ENCODE measurements around the gene MOB3A.

- TF ChIP-seq BACH2 (CRISPR knock-in tag; IDR thresholded peaks at IDR 0.05; ENCODE audit: borderline replicate concordance), result no peak
- TF ChIP-seq RARB (CRISPR knock-in tag; IDR thresholded peaks at IDR 0.05), result no peak
- TF ChIP-seq ZNF565 (CRISPR knock-in tag; conservative IDR thresholded peaks at IDR 0.05; ENCODE audit: low read depth), result no peak
- no peak for TF ChIP-seq ZFP30 (CRISPR knock-in tag; IDR thresholded peaks at IDR 0.05)
- no peak for TF ChIP-seq PPARA (CRISPR knock-in tag; IDR thresholded peaks at IDR 0.05; ENCODE audit: borderline replicate concordance)
- no peak for TF ChIP-seq ARNTL (CRISPR knock-in tag; IDR thresholded peaks at IDR 0.05; ENCODE audit: borderline replicate concordance, low read depth)
- no peak for TF ChIP-seq CREB5 (CRISPR knock-in tag; IDR thresholded peaks at IDR 0.05; ENCODE audit: low read depth)
- no peak for TF ChIP-seq ESRRG (CRISPR knock-in tag; IDR thresholded peaks at IDR 0.05)
- TF ChIP-seq PATZ1 (CRISPR knock-in tag; IDR thresholded peaks at IDR 0.05; ENCODE audit: borderline replicate concordance), result no peak
- TF ChIP-seq ZC3H10 (CRISPR knock-in tag; IDR thresholded peaks at IDR 0.05), result no peak
- no peak for TF ChIP-seq ZFP3 (CRISPR knock-in tag; IDR thresholded peaks at IDR 0.05)
These were observed 74.5 kb downstream of the MOB3A start for GRCh38 chr19:2021453-2022140.

Measured in SK-N-SH treated with all-trans-retinoic acid at 6 μM for 48 hours (cell line).